IPS-18a (cell line): ENCODE data around the gene NINL.

Source experiments
- H3K27ac ChIP-seq: one replicate; pipeline ENCODE4 v1.5.1; 2013; ENCODE audit warnings: low read length
- H3K27me3 ChIP-seq: one replicate; pipeline ENCODE4 v1.6.1; 2013; ENCODE audit warnings: mild to moderate bottlenecking, low read length; ENCODE audit not compliant: control insufficient read depth, insufficient read depth
- H3K36me3 ChIP-seq: one replicate; pipeline ENCODE4 v1.6.1; 2013; ENCODE audit warnings: low read depth, low read length; ENCODE audit not compliant: control insufficient read depth
- H3K4me1 ChIP-seq: one replicate; pipeline ENCODE4 v1.6.1; 2013; ENCODE audit warnings: low read depth, low read length; ENCODE audit not compliant: control insufficient read depth
- H3K4me3 ChIP-seq: one replicate; pipeline ENCODE4 v1.5.1; 2013; ENCODE audit warnings: low read length
- H3K9ac ChIP-seq: one replicate; pipeline ENCODE4 v1.6.1; 2013; ENCODE audit warnings: mild to moderate bottlenecking, low read length, moderate library complexity
- H3K9me3 ChIP-seq: one replicate; pipeline ENCODE4 v1.6.1; 2013; ENCODE audit warnings: low read depth, low read length; ENCODE audit not compliant: control insufficient read depth

The NINL gene

DNA sequence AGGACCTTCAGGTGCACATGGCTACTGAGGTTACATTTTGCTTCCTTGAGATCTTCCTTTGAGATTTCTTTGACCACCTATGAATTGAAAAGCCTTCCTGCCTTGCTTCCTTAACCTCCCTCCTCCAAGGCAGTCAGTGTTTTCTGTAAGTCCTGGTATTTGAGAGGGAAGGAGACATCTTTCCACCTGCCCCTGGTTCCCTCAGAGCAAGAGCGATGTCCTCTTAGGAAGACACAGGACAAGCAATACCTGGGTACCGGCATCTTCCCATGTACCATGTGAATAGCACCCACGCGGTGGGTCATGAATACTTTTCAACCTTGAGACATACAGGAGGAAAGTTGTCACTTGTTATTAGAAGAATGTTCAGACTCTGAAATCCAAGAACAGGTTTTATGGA is 140.8 kb downstream of the NINL start:
- Histone ChIP-seq H3K27ac (no peak overlapping the region), H3K9ac (no peak overlapping the region), H3K9me3 (no peaks in the 10 kb centered on the region), H3K4me1 (no peaks in the 10 kb centered on the region), H3K36me3 (peaks cover 66% of the 10 kb centered on the region), H3K27me3 (no peaks in the 10 kb centered on the region), H3K4me3 (no peak overlapping the region)

GRCh38 chr20:25439328-25439727 is 146.0 kb downstream of the NINL start:
- no peaks in the 10 kb centered on the region for H3K9me3 ChIP-seq
- H3K4me3 ChIP-seq = no peak overlapping the region
- H3K36me3 ChIP-seq = peaks cover 56% of the 10 kb centered on the region
- peaks cover 15% of the 10 kb centered on the region for H3K4me1 ChIP-seq
- H3K9ac ChIP-seq = no peak overlapping the region
- H3K27ac ChIP-seq = no peak overlapping the region
- H3K27me3 ChIP-seq = no peaks in the 10 kb centered on the region

GRCh38 chr20:25437153-25437581 is 148.2 kb downstream of the NINL start:
- H3K9ac ChIP-seq = peak overlapping the region; percentile 9
- peaks cover 15% of the 10 kb centered on the region for H3K4me1 ChIP-seq
- peaks cover 61% of the 10 kb centered on the region for H3K36me3 ChIP-seq
- H3K27me3 ChIP-seq = no peaks in the 10 kb centered on the region
- peak overlapping the region; percentile 89 for H3K27ac ChIP-seq
- H3K9me3 ChIP-seq = no peaks in the 10 kb centered on the region
- H3K4me3 ChIP-seq = no peak overlapping the region

GRCh38 chr20:25424536-25424935 is 160.8 kb downstream of the NINL start:
- Histone ChIP-seq H3K36me3 (peaks cover 64% of the 10 kb centered on the region), H3K4me3 (no peak overlapping the region), H3K9ac (no peak overlapping the region), H3K9me3 (no peaks in the 10 kb centered on the region), H3K27ac (no peak overlapping the region), H3K4me1 (no peaks in the 10 kb centered on the region), H3K27me3 (no peaks in the 10 kb centered on the region)

GRCh38 chr20:25422032-25422431 is 163.3 kb downstream of the NINL start:
- no peaks in the 10 kb centered on the region for H3K4me1 ChIP-seq
- peaks cover 72% of the 10 kb centered on the region for H3K36me3 ChIP-seq
- no peaks in the 10 kb centered on the region for H3K27me3 ChIP-seq
- H3K27ac ChIP-seq = no peak overlapping the region
- H3K9ac ChIP-seq = no peak overlapping the region
- no peak overlapping the region for H3K4me3 ChIP-seq
- no peaks in the 10 kb centered on the region for H3K9me3 ChIP-seq

DNA sequence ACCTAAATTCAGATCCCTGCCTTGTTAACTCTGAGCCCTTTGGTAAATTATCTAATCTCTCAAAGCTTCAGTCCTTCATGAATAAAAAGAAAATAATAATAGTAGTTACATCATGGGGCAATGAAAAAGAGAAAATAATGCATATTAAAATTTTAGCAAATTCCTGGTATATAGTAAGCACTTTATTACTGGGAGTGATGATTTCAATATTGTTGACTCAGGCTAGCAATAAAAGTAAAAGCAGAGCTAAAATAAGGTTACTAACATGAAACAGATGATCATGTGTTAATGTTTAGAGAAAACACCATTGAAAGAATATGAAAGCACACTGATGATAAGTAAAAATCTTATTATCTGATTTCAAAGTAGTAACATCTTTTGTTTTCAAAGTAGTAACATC is 164.2 kb downstream of the NINL start:
- Histone ChIP-seq H3K4me3 (no peak overlapping the region), H3K27me3 (no peaks in the 10 kb centered on the region), H3K4me1 (no peaks in the 10 kb centered on the region), H3K36me3 (peaks cover 72% of the 10 kb centered on the region), H3K27ac (no peak overlapping the region), H3K9ac (no peak overlapping the region), H3K9me3 (no peaks in the 10 kb centered on the region)

- peaks cover 66% of the 10 kb centered on the region for H3K36me3 ChIP-seq
Observed at GRCh38 chr20:25418776-25419175, 166.6 kb downstream of the NINL start.

GRCh38 chr20:25408890-25409289 is 176.4 kb downstream of the NINL start:
- peaks cover 8% of the 10 kb centered on the region for H3K4me1 ChIP-seq
- H3K4me3 ChIP-seq = peak overlapping the region; percentile 95
- peak overlapping the region; percentile 98 for H3K9ac ChIP-seq
- no peaks in the 10 kb centered on the region for H3K36me3 ChIP-seq
- no peaks in the 10 kb centered on the region for H3K27me3 ChIP-seq
- H3K27ac ChIP-seq = no peak overlapping the region
- H3K9me3 ChIP-seq = no peaks in the 10 kb centered on the region

More at GRCh38 chr20:25418776-25419175, 166.6 kb downstream of the NINL start:
- H3K4me3 ChIP-seq = no peak overlapping the region
- H3K9ac ChIP-seq = no peak overlapping the region
- no peak overlapping the region for H3K27ac ChIP-seq
- H3K4me1 ChIP-seq = no peaks in the 10 kb centered on the region
- no peaks in the 10 kb centered on the region for H3K9me3 ChIP-seq
- H3K27me3 ChIP-seq = no peaks in the 10 kb centered on the region

GRCh38 chr20:25408170-25408547 is 177.2 kb downstream of the NINL start:
- Histone ChIP-seq H3K27me3 (no peaks in the 10 kb centered on the region), H3K9ac (peak overlapping the region; percentile 98), H3K36me3 (no peaks in the 10 kb centered on the region), H3K4me1 (peaks cover 8% of the 10 kb centered on the region), H3K27ac (peak overlapping the region; percentile 91), H3K9me3 (peaks cover 4% of the 10 kb centered on the region), H3K4me3 (peak overlapping the region; percentile 95)

DNA sequence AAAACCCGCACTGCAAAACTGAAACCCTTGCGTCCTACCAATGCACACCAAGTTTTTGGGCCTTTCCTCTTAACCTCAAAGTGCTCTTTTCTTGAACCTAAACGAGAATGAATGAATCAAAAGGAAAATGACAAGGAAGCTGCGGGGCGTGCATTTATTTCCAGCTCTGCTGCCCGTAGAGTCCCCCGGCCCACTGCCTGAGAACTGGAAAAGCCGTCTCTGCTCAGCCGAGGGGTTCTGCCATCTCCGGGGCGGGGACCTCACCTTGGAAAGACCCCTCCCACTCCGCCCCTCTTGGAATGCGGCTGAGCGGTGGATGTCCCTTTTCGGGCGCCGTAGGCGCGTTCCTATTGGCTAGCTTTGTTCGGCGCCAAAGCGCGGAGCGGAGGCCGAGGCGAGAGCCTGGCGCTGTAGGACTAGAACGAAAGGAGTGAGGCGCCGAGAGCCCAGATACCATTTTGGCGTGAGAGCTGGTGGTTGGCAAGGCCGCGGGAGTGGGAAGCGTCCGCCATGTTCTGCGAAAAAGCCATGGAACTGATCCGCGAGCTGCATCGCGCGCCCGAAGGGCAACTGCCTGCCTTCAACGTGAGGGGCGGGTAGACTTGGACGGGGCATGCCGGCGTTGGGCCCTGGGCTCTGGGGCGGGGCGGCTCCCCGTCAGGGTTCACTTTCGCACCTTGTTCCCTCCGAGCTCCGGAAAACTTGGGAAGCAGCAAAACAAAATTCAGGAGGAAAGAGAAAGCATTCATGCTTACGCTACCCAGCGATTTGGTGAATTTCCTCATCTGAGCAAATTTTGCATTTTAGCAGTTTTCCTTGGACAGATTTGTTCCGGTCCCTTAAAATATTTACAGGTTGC is 177.8 kb downstream of the NINL start, which contains the start of gene GINS1:
Gene GINS1 (plus strand): TSS at position 363 of the 859 bp plus-strand sequence. CDS start 148 bp downstream, at position 511.
- Histone ChIP-seq H3K36me3 (no peaks in the 10 kb centered on the region), H3K27ac (peak within 1 kb of the TSS; percentile 91), H3K27me3 (no peaks in the 10 kb centered on the region), H3K9ac (peak within 1 kb of the TSS; percentile 98), H3K9me3 (peaks cover 10% of the 10 kb centered on the region), H3K4me3 (peak within 1 kb of the TSS; percentile 95), H3K4me1 (peaks cover 8% of the 10 kb centered on the region)
